ENCODE results near the gene TFAP2C.
"Not testable (repeated sequence)": the region's sequence is repeated elsewhere in the genome, so short reads cannot be mapped to it uniquely, and the experiment has no call there.

TFAP2C gene

GRCh38 chr20:56617489-56617888, 11.6 kb upstream of the TFAP2C start:
- no peak for DNase-seq

GRCh38 chr20:56621730-56622129, 7.4 kb upstream of the TFAP2C start:
- DNase-seq = no peak

GRCh38 chr20:56623930-56624329, 5.2 kb upstream of the TFAP2C start:
- not testable (repeated sequence) for DNase-seq

- DNase-seq = no peak
Measured at GRCh38 chr20:56624786-56625681, 4.1 kb upstream of the TFAP2C start.

- no peak for DNase-seq
Measured at GRCh38 chr20:56625837-56626236, 3.3 kb upstream of the TFAP2C start.

GRCh38 chr20:56626367-56627121, 2.6 kb upstream of the TFAP2C start:
- no peak for DNase-seq

- no peak for DNase-seq
Measured at GRCh38 chr20:56627122-56628014, 1.7 kb upstream of the TFAP2C start.

GRCh38 chr20:56628015-56628872, 862 bp upstream of the TFAP2C start:
- DNase-seq = no peak

GRCh38 chr20:56629464-56630085, 469 bp downstream of the TFAP2C start:
- DNase-seq = no peak

GRCh38 chr20:56630086-56630493, 984 bp downstream of the TFAP2C start:
- DNase-seq = no peak

GRCh38 chr20:56630506-56631317, 1.6 kb downstream of the TFAP2C start:
- DNase-seq = no peak

- DNase-seq = no peak
Measured at GRCh38 chr20:56631318-56631989, 2.3 kb downstream of the TFAP2C start.

GRCh38 chr20:56631990-56632327, 2.9 kb downstream of the TFAP2C start:
- DNase-seq = no peak

- no peak for DNase-seq
Measured at GRCh38 chr20:56634307-56634706, 5.2 kb downstream of the TFAP2C start.

- DNase-seq = no peak
Measured at GRCh38 chr20:56634735-56635385, 5.8 kb downstream of the TFAP2C start.

GRCh38 chr20:56636716-56637115, 7.6 kb downstream of the TFAP2C start:
- no peak for DNase-seq

GRCh38 chr20:56637576-56637975, 8.5 kb downstream of the TFAP2C start:
- no peak for DNase-seq

GRCh38 chr20:56646599-56646998, 17.5 kb downstream of the TFAP2C start:
- DNase-seq = no peak

GRCh38 chr20:56653211-56653610, 24.1 kb downstream of the TFAP2C start:
- DNase-seq = no peak

- no peak for DNase-seq
Measured at GRCh38 chr20:56656632-56657031, 27.5 kb downstream of the TFAP2C start.

All from effector CD4-positive, alpha-beta T cell (primary cell).